Smooth muscle cell (in vitro differentiated cells): ENCODE results near the gene KRT84. TPM values are rescaled to one million over a fixed set of nuclear protein-coding genes. Genes with fewer than 3 reads are reported as not detected.

Experiments
- DNase-seq: peaks from one replicate; lab custom pipeline; 2025; ENCODE audit not compliant: unreplicated experiment; lab: John Stamatoyannopoulos, UW
- H2AFZ ChIP-seq: fragments of 200-600 bp; sonication (generic); 2 replicates; pipeline ENCODE4 v1.6.0; 2016; ENCODE audit warnings: antibody characterized with exemption, low read depth, mild to moderate bottlenecking
- H3F3A ChIP-seq: fragments of 200-600 bp; sonication (generic); 2 replicates; pipeline ENCODE4 v1.6.0; 2017; ENCODE audit warnings: antibody characterized with exemption, low read depth
- H3K27ac ChIP-seq: fragments of 200-600 bp; sonication (generic); 2 replicates; pipeline ENCODE4 v1.5.1; 2016; ENCODE audit warnings: low read depth, mild to moderate bottlenecking
- H3K27me3 ChIP-seq: fragments of 200-600 bp; sonication (generic); 2 replicates; pipeline ENCODE4 v1.6.1; 2016; ENCODE audit warnings: low read depth, mild to moderate bottlenecking
- H3K36me3 ChIP-seq: fragments of 200-600 bp; sonication (generic); 2 replicates; pipeline ENCODE4 v1.5.1; 2016; ENCODE audit warnings: low read depth
- H3K4me1 ChIP-seq: fragments of 200-600 bp; sonication (generic); 2 replicates; pipeline ENCODE4 v1.5.1; 2016; ENCODE audit warnings: low read depth
- H3K4me2 ChIP-seq: fragments of 200-600 bp; sonication (generic); 2 replicates; pipeline ENCODE4 v1.6.0; 2016; ENCODE audit warnings: mild to moderate bottlenecking
- H3K4me3 ChIP-seq: fragments of 200-600 bp; sonication (generic); 2 replicates; pipeline ENCODE4 v1.5.1; 2016; ENCODE audit warnings: mild to moderate bottlenecking
- H3K79me2 ChIP-seq: fragments of 200-600 bp; sonication (generic); 2 replicates; pipeline ENCODE4 v1.6.0; 2016; ENCODE audit warnings: low read depth, mild to moderate bottlenecking
- H3K9ac ChIP-seq: fragments of 200-600 bp; sonication (generic); 2 replicates; pipeline ENCODE4 v1.6.0; 2016; ENCODE audit warnings: low read depth
- H3K9me3 ChIP-seq: fragments of 200-600 bp; sonication (generic); replicated peaks from 2 replicates; pipeline ENCODE4 v1.5.1; 2016; ENCODE audit warnings: low read depth
- H4K20me1 ChIP-seq: fragments of 200-600 bp; sonication (generic); 2 replicates; pipeline ENCODE4 v1.6.0; 2016; ENCODE audit warnings: low read depth
- CTCF ChIP-seq: fragments of 200-600 bp; sonication (generic); IDR thresholded peaks from 2 replicates; pipeline ENCODE4 v1.5.1; 2017; ENCODE audit warnings: borderline replicate concordance, mild to moderate bottlenecking, antibody characterized with exemption; ENCODE audit not compliant: insufficient read depth, poor library complexity, severe bottlenecking
- WGBS: methylation state at CpG from one replicate; pipeline ENCODE4 v1.1.7; 2016; ENCODE audit warnings: low lambda C conversion rate; 5-methylcytosine and 5-hydroxymethylcytosine counted together
- polyA plus RNA-seq: library from polyadenylated mRNA; unstranded; fragments of >200 nt; fragmentation: Nextera tagmentation; extraction: Ambion mirVana; gene quantifications from 2 replicates; pipeline ENCODE4 v1.2.1, GENCODE V29; 2016
- total RNA-seq: library from RNA; depleted of rRNA; stranded (reverse); fragments of >200 nt; gene quantifications from 2 replicates; pipeline ENCODE4 v1.2.3, GENCODE V29; 2014

The KRT84 gene
- total and polyA plus RNA-seq, 2 experiments from 2014 or later = 0.09 to 5.6 TPM

- Histone ChIP-seq H3K27ac (no peak overlapping the region), H2AFZ (no peak overlapping the region), H3K9ac (no peak overlapping the region)
These were observed 57.5 kb downstream of the KRT84 start for GRCh38 chr12:52327830-52328500.

More at GRCh38 chr12:52327830-52328500, 57.5 kb downstream of the KRT84 start:
- H3K4me3 ChIP-seq = no peak overlapping the region
- 81% methylated on average over 10 of the region's 10 CpGs for WGBS
- no peaks in the 10 kb centered on the region for H3K9me3 ChIP-seq
- TF ChIP-seq CTCF = no peak
- H4K20me1 ChIP-seq = no peaks in the 10 kb centered on the region
- no peak overlapping the region for H3K4me2 ChIP-seq
- H3F3A ChIP-seq = peaks cover 7% of the 10 kb centered on the region
- no peak for DNase-seq
- peaks cover 22% of the 10 kb centered on the region for H3K27me3 ChIP-seq
- H3K79me2 ChIP-seq = no peaks in the 10 kb centered on the region
- H3K36me3 ChIP-seq = no peaks in the 10 kb centered on the region
- no peaks in the 10 kb centered on the region for H3K4me1 ChIP-seq

Other genes with a start within 250 kb of the KRT84 start
- gene KRT80, start 193.6 kb downstream of the KRT84 start, total RNA-seq = 6.7 and 11.7 TPM in 2 replicates
- 5.1 and 6.6 TPM in 2 replicates for gene KRT80, start 193.6 kb downstream of the KRT84 start, polyA plus RNA-seq
- 168 and 214 TPM in 2 replicates for gene KRT7, start 152.4 kb downstream of the KRT84 start, total RNA-seq
- 190 and 744 TPM in 2 replicates for gene KRT7, start 152.4 kb downstream of the KRT84 start, polyA plus RNA-seq
- gene KRT86, start 111.0 kb downstream of the KRT84 start, total RNA-seq = not detected in 2 replicates
- gene KRT86, start 111.0 kb downstream of the KRT84 start, polyA plus RNA-seq = not detected in 2 replicates
- 0.18 and 1.4 TPM in 2 replicates for gene KRT81, start 94.1 kb downstream of the KRT84 start, total RNA-seq
- 0.49 and 1.7 TPM in 2 replicates for gene KRT81, start 94.1 kb downstream of the KRT84 start, polyA plus RNA-seq
- not detected in 2 replicates for gene KRT83, start 64.3 kb downstream of the KRT84 start, total RNA-seq
- gene KRT83, start 64.3 kb downstream of the KRT84 start, polyA plus RNA-seq = not detected in 2 replicates
- not detected in 2 replicates for gene KRT85, start 18.2 kb downstream of the KRT84 start, total RNA-seq
- not detected in 2 replicates for gene KRT85, start 18.2 kb downstream of the KRT84 start, polyA plus RNA-seq
- gene KRT82, start 20.7 kb upstream of the KRT84 start, total RNA-seq = not detected in 2 replicates
- 0.23 TPM in 1 of 2 replicates, not detected in the other for gene KRT82, start 20.7 kb upstream of the KRT84 start, polyA plus RNA-seq
- gene KRT75, start 48.7 kb upstream of the KRT84 start, total RNA-seq = 0.94 and 1.9 TPM in 2 replicates
- 0.37 TPM in 1 of 2 replicates, not detected in the other for gene KRT75, start 48.7 kb upstream of the KRT84 start, polyA plus RNA-seq
- gene KRT6B, start 66.5 kb upstream of the KRT84 start, total RNA-seq = 279 and 336 TPM in 2 replicates
- gene KRT6B, start 66.5 kb upstream of the KRT84 start, polyA plus RNA-seq = 248 and 250 TPM in 2 replicates
- gene KRT6C, start 88.2 kb upstream of the KRT84 start, total RNA-seq = 30.2 and 32.6 TPM in 2 replicates
- gene KRT6C, start 88.2 kb upstream of the KRT84 start, polyA plus RNA-seq = 22.0 and 26.5 TPM in 2 replicates
- gene KRT6A, start 107.6 kb upstream of the KRT84 start, total RNA-seq = 985 and 1,128 TPM in 2 replicates
- gene KRT6A, start 107.6 kb upstream of the KRT84 start, polyA plus RNA-seq = 460 and 992 TPM in 2 replicates
- gene KRT5, start 134.7 kb upstream of the KRT84 start, total RNA-seq = 152 and 209 TPM in 2 replicates
- gene KRT5, start 134.7 kb upstream of the KRT84 start, polyA plus RNA-seq = 67.2 and 198 TPM in 2 replicates
- gene KRT71, start 167.5 kb upstream of the KRT84 start, total RNA-seq = not detected in 2 replicates
- gene KRT71, start 167.5 kb upstream of the KRT84 start, polyA plus RNA-seq = not detected in 2 replicates
- gene KRT74, start 188.2 kb upstream of the KRT84 start, total RNA-seq = 0.22 TPM in 1 of 2 replicates, not detected in the other
- gene KRT74, start 188.2 kb upstream of the KRT84 start, polyA plus RNA-seq = not detected in 2 replicates
- not detected in 2 replicates for gene KRT72, start 215.8 kb upstream of the KRT84 start, total RNA-seq
- not detected in 2 replicates for gene KRT72, start 215.8 kb upstream of the KRT84 start, polyA plus RNA-seq
- not detected in 2 replicates for gene KRT73, start 232.9 kb upstream of the KRT84 start, total RNA-seq
- not detected in 2 replicates for gene KRT73, start 232.9 kb upstream of the KRT84 start, polyA plus RNA-seq